ENCODE data around the gene PLCH1.

PLCH1 gene

GRCh38 chr3:155444771-155445170 lies 300.1 kb downstream of the PLCH1 start:
- no peak for DNase-seq

- DNase-seq = no peak
Observed at GRCh38 chr3:155443815-155444214, 301.1 kb downstream of the PLCH1 start.

GRCh38 chr3:155442072-155442471 lies 302.8 kb downstream of the PLCH1 start:
- no peak for DNase-seq

GRCh38 chr3:155441506-155441905 lies 303.4 kb downstream of the PLCH1 start:
- DNase-seq = no peak

- DNase-seq = no peak
Observed at GRCh38 chr3:155441026-155441425, 303.8 kb downstream of the PLCH1 start.

- no peak for DNase-seq
Observed at GRCh38 chr3:155435821-155436220, 309.1 kb downstream of the PLCH1 start.

GRCh38 chr3:155431856-155432570 lies 312.9 kb downstream of the PLCH1 start:
- no peak for DNase-seq

GRCh38 chr3:155428563-155428962 lies 316.3 kb downstream of the PLCH1 start:
- DNase-seq = no peak

- DNase-seq = no peak
Observed at GRCh38 chr3:155426524-155427230, 318.2 kb downstream of the PLCH1 start.

- no peak for DNase-seq
Observed at GRCh38 chr3:155425396-155425795, 319.5 kb downstream of the PLCH1 start.

- no peak for DNase-seq
Observed at GRCh38 chr3:155424323-155424710, 320.6 kb downstream of the PLCH1 start.

GRCh38 chr3:155423526-155424322 lies 321.1 kb downstream of the PLCH1 start:
- DNase-seq = no peak

- DNase-seq = no peak
Observed at GRCh38 chr3:155420881-155421486, 323.9 kb downstream of the PLCH1 start.

GRCh38 chr3:155420406-155420805 lies 324.5 kb downstream of the PLCH1 start:
- no peak for DNase-seq

GRCh38 chr3:155418407-155418806 lies 326.5 kb downstream of the PLCH1 start:
- DNase-seq = no peak

- no peak for DNase-seq
Observed at GRCh38 chr3:155417119-155417517, 327.8 kb downstream of the PLCH1 start.

GRCh38 chr3:155416500-155417118 lies 328.3 kb downstream of the PLCH1 start:
- no peak for DNase-seq

- no peak for DNase-seq
Observed at GRCh38 chr3:155412904-155413303, 332.0 kb downstream of the PLCH1 start.

- DNase-seq = no peak
Observed at GRCh38 chr3:155411500-155412223, 333.2 kb downstream of the PLCH1 start.

GRCh38 chr3:155409336-155409735 lies 335.5 kb downstream of the PLCH1 start:
- DNase-seq = no peak

GRCh38 chr3:155407971-155408370 lies 336.9 kb downstream of the PLCH1 start:
- DNase-seq = no peak

GRCh38 chr3:155407331-155407730 lies 337.5 kb downstream of the PLCH1 start:
- no peak for DNase-seq

All from GF-D8 (cell line).